ENCODE measurements around the gene RASSF3. TPM values are rescaled to one million over a fixed set of nuclear protein-coding genes. Genes with fewer than 3 reads are reported as not detected.

The RASSF3 gene
- total RNA-seq, 1 donor from 2014 or later, result 31.8 TPM

DNA sequence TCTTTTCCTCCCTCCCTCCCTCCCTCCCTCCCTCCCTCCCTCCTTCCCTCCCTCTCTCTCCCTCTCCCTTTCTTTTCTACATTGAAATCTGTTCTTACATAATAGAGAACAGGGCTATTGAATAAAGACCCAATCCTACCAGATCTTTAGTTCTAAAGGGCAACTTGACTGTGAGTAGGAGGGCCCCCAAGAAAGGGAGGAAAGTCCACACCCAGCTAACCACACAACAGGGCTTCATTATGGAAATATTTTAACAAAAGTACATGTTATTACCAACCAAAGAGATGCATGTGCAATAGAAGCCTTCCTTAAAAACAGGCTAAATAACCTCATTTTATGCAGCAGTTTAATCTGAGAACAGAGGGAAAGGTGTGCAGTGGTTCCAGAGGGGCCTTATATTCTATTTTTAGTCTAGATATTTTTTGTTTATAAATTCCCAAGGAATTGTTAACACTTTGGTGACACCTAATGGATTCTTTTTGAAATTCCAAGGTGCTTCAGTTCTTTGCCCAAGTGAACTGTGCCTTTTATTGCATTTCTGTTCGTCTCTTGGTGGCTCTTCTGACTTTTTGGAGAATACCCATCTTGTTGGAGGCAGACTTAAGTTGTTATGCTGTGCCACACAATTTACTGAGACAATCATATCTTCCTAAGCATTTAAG is 85.9 kb downstream of the RASSF3 start:
- no peak overlapping the region for H3K27ac ChIP-seq (ENCODE audit: low read depth, low read length)
- H3K9ac ChIP-seq (ENCODE audit: low read depth in 1 of 3, low read length in 3 of 3), result no peak overlapping the region
- peaks cover 0 to 13% (median 4%) of the 10 kb centered on the region in 3 donors for H3K36me3 ChIP-seq (ENCODE audit: control insufficient read depth in 3 of 3, insufficient read depth in 3 of 3, low read length in 3 of 3)
- no peaks in the 10 kb centered on the region for H3K27me3 ChIP-seq (ENCODE audit: control insufficient read depth in 3 of 3, insufficient read depth in 3 of 3, low read length in 3 of 3)
- H3K4me1 ChIP-seq (ENCODE audit: control insufficient read depth in 3 of 3, insufficient read depth in 3 of 3, low read length in 3 of 3), result peaks cover 0 to 5% (median 3%) of the 10 kb centered on the region in 3 donors
- H3K4me3 ChIP-seq (ENCODE audit: low read length in 3 of 3), result no peak overlapping the region
- no peaks in the 10 kb centered on the region for H3K9me3 ChIP-seq (ENCODE audit: control insufficient read depth in 3 of 3, low read length in 3 of 3)

GRCh38 chr12:64699504-64700115 is 89.3 kb downstream of the RASSF3 start:
- H3K9me3 ChIP-seq (ENCODE audit: control insufficient read depth in 3 of 3, low read length in 3 of 3), result no peaks in the 10 kb centered on the region
- H3K4me3 ChIP-seq (ENCODE audit: low read length in 3 of 3), result no peak overlapping the region
- H3K36me3 ChIP-seq (ENCODE audit: control insufficient read depth in 3 of 3, insufficient read depth in 3 of 3, low read length in 3 of 3), result peaks cover 0 to 10% (median 4%) of the 10 kb centered on the region in 3 donors
- no peaks in the 10 kb centered on the region for H3K27me3 ChIP-seq (ENCODE audit: control insufficient read depth in 3 of 3, insufficient read depth in 3 of 3, low read length in 3 of 3)
- H3K27ac ChIP-seq (ENCODE audit: low read depth, low read length), result no peak overlapping the region
- no peaks in the 10 kb centered on the region for H3K4me1 ChIP-seq (ENCODE audit: control insufficient read depth in 3 of 3, insufficient read depth in 3 of 3, low read length in 3 of 3)
- H3K9ac ChIP-seq (ENCODE audit: low read depth in 1 of 3, low read length in 3 of 3), result no peak overlapping the region

- H3K4me1 ChIP-seq (ENCODE audit: control insufficient read depth in 3 of 3, insufficient read depth in 3 of 3, low read length in 3 of 3), result no peaks in the 10 kb centered on the region
- no peak overlapping the region for H3K9ac ChIP-seq (ENCODE audit: low read depth in 1 of 3, low read length in 3 of 3)
- peaks cover 0 to 2% (median 1%) of the 10 kb centered on the region in 3 donors for H3K36me3 ChIP-seq (ENCODE audit: control insufficient read depth in 3 of 3, insufficient read depth in 3 of 3, low read length in 3 of 3)
- H3K4me3 ChIP-seq (ENCODE audit: low read length in 3 of 3), result no peak overlapping the region
- H3K27ac ChIP-seq (ENCODE audit: low read depth, low read length), result no peak overlapping the region
- no peaks in the 10 kb centered on the region for H3K9me3 ChIP-seq (ENCODE audit: control insufficient read depth in 3 of 3, low read length in 3 of 3)
- H3K27me3 ChIP-seq (ENCODE audit: control insufficient read depth in 3 of 3, insufficient read depth in 3 of 3, low read length in 3 of 3), result no peaks in the 10 kb centered on the region
These were observed 90.2 kb downstream of the RASSF3 start for GRCh38 chr12:64700532-64700931.

- H3K27me3 ChIP-seq (ENCODE audit: control insufficient read depth in 3 of 3, insufficient read depth in 3 of 3, low read length in 3 of 3), result no peaks in the 10 kb centered on the region
- H3K27ac ChIP-seq (ENCODE audit: low read depth, low read length), result no peak overlapping the region
- H3K9ac ChIP-seq (ENCODE audit: low read depth in 1 of 3, low read length in 3 of 3), result no peak overlapping the region
- H3K9me3 ChIP-seq (ENCODE audit: control insufficient read depth in 3 of 3, low read length in 3 of 3), result no peaks in the 10 kb centered on the region
- H3K4me3 ChIP-seq (ENCODE audit: low read length in 3 of 3), result no peak overlapping the region
- H3K36me3 ChIP-seq (ENCODE audit: control insufficient read depth in 3 of 3, insufficient read depth in 3 of 3, low read length in 3 of 3), result no peaks in the 10 kb centered on the region
- peaks cover 0 to under 1% (median 0%) of the 10 kb centered on the region in 3 donors for H3K4me1 ChIP-seq (ENCODE audit: control insufficient read depth in 3 of 3, insufficient read depth in 3 of 3, low read length in 3 of 3)
These were observed 91.0 kb downstream of the RASSF3 start for GRCh38 chr12:64701283-64701682.

DNA sequence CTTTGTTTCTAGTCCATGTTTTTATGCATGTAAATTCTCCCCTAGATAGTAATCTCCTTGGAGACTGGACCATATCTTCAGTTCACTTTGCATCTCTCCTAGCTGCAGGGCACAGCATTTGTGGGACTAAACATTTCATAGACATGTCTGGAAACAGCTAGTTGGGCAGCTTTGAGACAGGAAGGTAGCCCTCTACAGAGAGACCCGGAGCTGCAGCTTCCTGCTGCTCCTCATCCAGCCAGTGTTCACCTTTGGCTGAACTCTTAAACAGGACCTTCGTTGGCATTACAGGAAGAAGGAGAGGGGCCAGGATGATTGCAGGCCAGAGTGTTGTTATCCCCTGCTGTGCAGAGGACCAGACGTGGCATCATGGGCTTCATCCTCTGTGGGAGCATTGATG is 96.0 kb downstream of the RASSF3 start:
- Histone ChIP-seq H3K36me3 (ENCODE audit: control insufficient read depth in 3 of 3, insufficient read depth in 3 of 3, low read length in 3 of 3) (no peaks in the 10 kb centered on the region), H3K9ac (ENCODE audit: low read depth in 1 of 3, low read length in 3 of 3) (no peak overlapping the region)

GRCh38 chr12:64706857-64707256 is 96.6 kb downstream of the RASSF3 start:
- no peaks in the 10 kb centered on the region for H3K36me3 ChIP-seq (ENCODE audit: control insufficient read depth in 3 of 3, insufficient read depth in 3 of 3, low read length in 3 of 3)
- no peak overlapping the region for H3K9ac ChIP-seq (ENCODE audit: low read depth in 1 of 3, low read length in 3 of 3)
- H3K9me3 ChIP-seq (ENCODE audit: control insufficient read depth in 3 of 3, low read length in 3 of 3), result no peaks in the 10 kb centered on the region
- no peaks in the 10 kb centered on the region for H3K27me3 ChIP-seq (ENCODE audit: control insufficient read depth in 3 of 3, insufficient read depth in 3 of 3, low read length in 3 of 3)
- H3K4me1 ChIP-seq (ENCODE audit: control insufficient read depth in 3 of 3, insufficient read depth in 3 of 3, low read length in 3 of 3), result peaks cover 0 to 4% (median 3%) of the 10 kb centered on the region in 3 donors
- no peak overlapping the region for H3K27ac ChIP-seq (ENCODE audit: low read depth, low read length)
- H3K4me3 ChIP-seq (ENCODE audit: low read length in 3 of 3), result no peak overlapping the region

More for the DNA sequence above, 96.0 kb downstream of the RASSF3 start:
- Histone ChIP-seq H3K4me3 (ENCODE audit: low read length in 3 of 3) (no peak overlapping the region), H3K9me3 (ENCODE audit: control insufficient read depth in 3 of 3, low read length in 3 of 3) (no peaks in the 10 kb centered on the region), H3K4me1 (ENCODE audit: control insufficient read depth in 3 of 3, insufficient read depth in 3 of 3, low read length in 3 of 3) (peaks cover 0 to 4% (median 3%) of the 10 kb centered on the region in 3 donors), H3K27ac (ENCODE audit: low read depth, low read length) (no peak overlapping the region), H3K27me3 (ENCODE audit: control insufficient read depth in 3 of 3, insufficient read depth in 3 of 3, low read length in 3 of 3) (no peaks in the 10 kb centered on the region)

GRCh38 chr12:64707362-64707761 is 97.1 kb downstream of the RASSF3 start:
- Histone ChIP-seq H3K36me3 (ENCODE audit: control insufficient read depth in 3 of 3, insufficient read depth in 3 of 3, low read length in 3 of 3) (no peaks in the 10 kb centered on the region), H3K9me3 (ENCODE audit: control insufficient read depth in 3 of 3, low read length in 3 of 3) (no peaks in the 10 kb centered on the region), H3K27ac (ENCODE audit: low read depth, low read length) (no peak overlapping the region), H3K4me3 (ENCODE audit: low read length in 3 of 3) (no peak overlapping the region), H3K9ac (ENCODE audit: low read depth in 1 of 3, low read length in 3 of 3) (no peak overlapping the region), H3K4me1 (ENCODE audit: control insufficient read depth in 3 of 3, insufficient read depth in 3 of 3, low read length in 3 of 3) (peaks cover 0 to 4% (median 3%) of the 10 kb centered on the region in 3 donors), H3K27me3 (ENCODE audit: control insufficient read depth in 3 of 3, insufficient read depth in 3 of 3, low read length in 3 of 3) (no peaks in the 10 kb centered on the region)

- Histone ChIP-seq H3K27me3 (ENCODE audit: control insufficient read depth in 3 of 3, insufficient read depth in 3 of 3, low read length in 3 of 3) (no peaks in the 10 kb centered on the region), H3K9ac (ENCODE audit: low read depth in 1 of 3, low read length in 3 of 3) (no peak overlapping the region), H3K27ac (ENCODE audit: low read depth, low read length) (no peak overlapping the region), H3K4me1 (ENCODE audit: control insufficient read depth in 3 of 3, insufficient read depth in 3 of 3, low read length in 3 of 3) (peaks cover 0 to 4% (median 3%) of the 10 kb centered on the region in 3 donors), H3K36me3 (ENCODE audit: control insufficient read depth in 3 of 3, insufficient read depth in 3 of 3, low read length in 3 of 3) (no peaks in the 10 kb centered on the region), H3K4me3 (ENCODE audit: low read length in 3 of 3) (no peak overlapping the region), H3K9me3 (ENCODE audit: control insufficient read depth in 3 of 3, low read length in 3 of 3) (no peaks in the 10 kb centered on the region)
These were observed 97.6 kb downstream of the RASSF3 start for GRCh38 chr12:64707926-64708325.

GRCh38 chr12:64709429-64709828 is 99.1 kb downstream of the RASSF3 start:
- H3K27ac ChIP-seq (ENCODE audit: low read depth, low read length), result no peak overlapping the region
- H3K9ac ChIP-seq (ENCODE audit: low read depth in 1 of 3, low read length in 3 of 3), result no peak overlapping the region

GRCh38 chr12:64713376-64713775 is 103.1 kb downstream of the RASSF3 start:
- H3K9me3 ChIP-seq (ENCODE audit: control insufficient read depth in 3 of 3, low read length in 3 of 3), result no peaks in the 10 kb centered on the region
- no peak overlapping the region for H3K27ac ChIP-seq (ENCODE audit: low read depth, low read length)
- H3K4me3 ChIP-seq (ENCODE audit: low read length in 3 of 3), result no peak overlapping the region
- H3K36me3 ChIP-seq (ENCODE audit: control insufficient read depth in 3 of 3, insufficient read depth in 3 of 3, low read length in 3 of 3), result peaks cover 12 to 23% (median 22%) of the 10 kb centered on the region in 3 donors
- H3K27me3 ChIP-seq (ENCODE audit: control insufficient read depth in 3 of 3, insufficient read depth in 3 of 3, low read length in 3 of 3), result no peaks in the 10 kb centered on the region
- no peak overlapping the region for H3K9ac ChIP-seq (ENCODE audit: low read depth in 1 of 3, low read length in 3 of 3)
- H3K4me1 ChIP-seq (ENCODE audit: control insufficient read depth in 3 of 3, insufficient read depth in 3 of 3, low read length in 3 of 3), result no peaks in the 10 kb centered on the region

More at GRCh38 chr12:64709429-64709828, 99.1 kb downstream of the RASSF3 start:
- Histone ChIP-seq H3K4me1 (ENCODE audit: control insufficient read depth in 3 of 3, insufficient read depth in 3 of 3, low read length in 3 of 3) (peaks cover 0 to 4% (median 3%) of the 10 kb centered on the region in 3 donors), H3K36me3 (ENCODE audit: control insufficient read depth in 3 of 3, insufficient read depth in 3 of 3, low read length in 3 of 3) (no peaks in the 10 kb centered on the region), H3K27me3 (ENCODE audit: control insufficient read depth in 3 of 3, insufficient read depth in 3 of 3, low read length in 3 of 3) (no peaks in the 10 kb centered on the region), H3K9me3 (ENCODE audit: control insufficient read depth in 3 of 3, low read length in 3 of 3) (no peaks in the 10 kb centered on the region), H3K4me3 (ENCODE audit: low read length in 3 of 3) (no peak overlapping the region)
